Measurements from ENCODE around the gene LRP1. TPM values are rescaled to one million over a fixed set of nuclear protein-coding genes. Genes with fewer than 3 reads are reported as not detected.

Gene LRP1
- total and polyA plus RNA-seq, 2 of the 13 experiments (the other 11 are each of a cell fraction or from before 2014, with no cell fraction given), result 14.7 to 30.8 TPM

DNA sequence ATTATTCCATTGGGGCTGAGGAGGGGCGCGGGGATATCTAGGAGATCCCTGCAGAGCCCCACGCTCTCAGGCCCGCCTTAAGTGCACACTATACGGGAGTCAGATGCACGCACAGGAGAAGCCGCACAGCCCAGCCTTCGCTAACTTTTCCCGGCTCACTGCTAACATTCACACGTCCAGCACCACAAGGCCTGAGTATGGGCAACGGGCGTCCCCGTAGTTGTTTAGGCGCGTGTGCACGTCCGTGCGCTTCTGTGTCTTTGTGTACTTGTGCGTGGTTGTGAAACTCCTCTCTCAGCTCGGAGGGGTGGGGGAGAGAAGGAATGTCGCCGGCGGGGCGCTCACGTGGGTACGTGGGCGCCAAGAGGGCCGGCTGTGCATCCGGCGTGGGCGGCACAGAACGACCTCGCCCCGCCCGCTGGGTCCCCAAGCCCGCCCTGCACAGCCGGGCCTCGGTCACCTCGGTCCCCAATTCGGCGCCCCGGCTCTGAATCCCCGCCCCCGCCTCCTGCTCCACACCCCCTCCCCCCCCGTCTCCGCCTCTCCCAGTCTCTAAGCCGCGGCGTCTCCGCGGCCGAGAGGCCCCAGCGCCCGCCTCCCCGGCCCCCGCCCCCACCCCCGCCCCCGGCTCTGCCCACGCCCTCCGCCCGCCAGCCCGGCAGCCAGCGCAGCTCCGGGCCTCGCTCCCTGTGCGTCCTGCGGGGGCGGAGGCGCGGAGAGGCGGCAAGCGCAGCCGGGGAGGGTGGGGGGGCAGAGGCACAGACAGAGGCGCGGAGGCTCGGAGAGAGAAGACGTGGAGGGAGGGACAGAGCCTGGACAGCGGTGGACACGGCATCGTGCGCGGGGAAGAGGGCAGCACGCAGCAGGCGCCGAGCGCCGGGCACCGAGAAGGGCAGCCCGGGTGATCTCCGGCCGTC lies 39.7 kb upstream of the LRP1 start, which contains the start of gene NAB2 (continued):
- TF ChIP-seq, protein P1, sequence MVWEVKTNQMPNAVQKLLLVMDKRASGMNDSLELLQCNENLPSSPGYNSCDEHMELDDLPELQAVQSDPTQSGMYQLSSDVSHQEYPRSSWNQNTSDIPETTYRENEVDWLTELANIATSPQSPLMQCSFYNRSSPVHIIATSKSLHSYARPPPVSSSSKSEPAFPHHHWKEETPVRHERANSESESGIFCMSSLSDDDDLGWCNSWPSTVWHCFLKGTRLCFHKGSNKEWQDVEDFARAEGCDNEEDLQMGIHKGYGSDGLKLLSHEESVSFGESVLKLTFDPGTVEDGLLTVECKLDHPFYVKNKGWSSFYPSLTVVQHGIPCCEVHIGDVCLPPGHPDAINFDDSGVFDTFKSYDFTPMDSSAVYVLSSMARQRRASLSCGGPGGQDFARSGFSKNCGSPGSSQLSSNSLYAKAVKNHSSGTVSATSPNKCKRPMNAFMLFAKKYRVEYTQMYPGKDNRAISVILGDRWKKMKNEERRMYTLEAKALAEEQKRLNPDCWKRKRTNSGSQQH (CRISPR knock-in tag; IDR thresholded peaks at IDR 0.05; ENCODE audit: low read depth), result peak; percentile 68; the same call in 1 of the 2 replicates
- no peak for TF ChIP-seq ZNF30 (CRISPR knock-in tag; IDR thresholded peaks at IDR 0.05)
- TF ChIP-seq, protein P2, sequence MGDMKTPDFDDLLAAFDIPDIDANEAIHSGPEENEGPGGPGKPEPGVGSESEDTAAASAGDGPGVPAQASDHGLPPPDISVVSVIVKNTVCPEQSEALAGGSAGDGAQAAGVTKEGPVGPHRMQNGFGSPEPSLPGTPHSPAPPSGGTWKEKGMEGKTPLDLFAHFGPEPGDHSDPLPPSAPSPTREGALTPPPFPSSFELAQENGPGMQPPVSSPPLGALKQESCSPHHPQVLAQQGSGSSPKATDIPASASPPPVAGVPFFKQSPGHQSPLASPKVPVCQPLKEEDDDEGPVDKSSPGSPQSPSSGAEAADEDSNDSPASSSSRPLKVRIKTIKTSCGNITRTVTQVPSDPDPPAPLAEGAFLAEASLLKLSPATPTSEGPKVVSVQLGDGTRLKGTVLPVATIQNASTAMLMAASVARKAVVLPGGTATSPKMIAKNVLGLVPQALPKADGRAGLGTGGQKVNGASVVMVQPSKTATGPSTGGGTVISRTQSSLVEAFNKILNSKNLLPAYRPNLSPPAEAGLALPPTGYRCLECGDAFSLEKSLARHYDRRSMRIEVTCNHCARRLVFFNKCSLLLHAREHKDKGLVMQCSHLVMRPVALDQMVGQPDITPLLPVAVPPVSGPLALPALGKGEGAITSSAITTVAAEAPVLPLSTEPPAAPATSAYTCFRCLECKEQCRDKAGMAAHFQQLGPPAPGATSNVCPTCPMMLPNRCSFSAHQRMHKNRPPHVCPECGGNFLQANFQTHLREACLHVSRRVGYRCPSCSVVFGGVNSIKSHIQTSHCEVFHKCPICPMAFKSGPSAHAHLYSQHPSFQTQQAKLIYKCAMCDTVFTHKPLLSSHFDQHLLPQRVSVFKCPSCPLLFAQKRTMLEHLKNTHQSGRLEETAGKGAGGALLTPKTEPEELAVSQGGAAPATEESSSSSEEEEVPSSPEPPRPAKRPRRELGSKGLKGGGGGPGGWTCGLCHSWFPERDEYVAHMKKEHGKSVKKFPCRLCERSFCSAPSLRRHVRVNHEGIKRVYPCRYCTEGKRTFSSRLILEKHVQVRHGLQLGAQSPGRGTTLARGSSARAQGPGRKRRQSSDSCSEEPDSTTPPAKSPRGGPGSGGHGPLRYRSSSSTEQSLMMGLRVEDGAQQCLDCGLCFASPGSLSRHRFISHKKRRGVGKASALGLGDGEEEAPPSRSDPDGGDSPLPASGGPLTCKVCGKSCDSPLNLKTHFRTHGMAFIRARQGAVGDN (CRISPR knock-in tag; IDR thresholded peaks at IDR 0.05), result peak; percentile 93
- TF ChIP-seq ZNF549 (CRISPR knock-in tag; IDR thresholded peaks at IDR 0.05), result no peak
- peak; percentile 21; the same call in 1 of the 2 replicates for TF ChIP-seq ZNF773 (CRISPR knock-in tag; IDR thresholded peaks at IDR 0.05; ENCODE audit: borderline replicate concordance)
- peak; percentile 60; the same call in 1 of the 2 replicates for TF ChIP-seq ZNF879 (CRISPR knock-in tag; IDR thresholded peaks at IDR 0.05)
- TF ChIP-seq HMGA1 (CRISPR knock-in tag; conservative IDR thresholded peaks at IDR 0.05), result no peak
- TF ChIP-seq, protein P3, sequence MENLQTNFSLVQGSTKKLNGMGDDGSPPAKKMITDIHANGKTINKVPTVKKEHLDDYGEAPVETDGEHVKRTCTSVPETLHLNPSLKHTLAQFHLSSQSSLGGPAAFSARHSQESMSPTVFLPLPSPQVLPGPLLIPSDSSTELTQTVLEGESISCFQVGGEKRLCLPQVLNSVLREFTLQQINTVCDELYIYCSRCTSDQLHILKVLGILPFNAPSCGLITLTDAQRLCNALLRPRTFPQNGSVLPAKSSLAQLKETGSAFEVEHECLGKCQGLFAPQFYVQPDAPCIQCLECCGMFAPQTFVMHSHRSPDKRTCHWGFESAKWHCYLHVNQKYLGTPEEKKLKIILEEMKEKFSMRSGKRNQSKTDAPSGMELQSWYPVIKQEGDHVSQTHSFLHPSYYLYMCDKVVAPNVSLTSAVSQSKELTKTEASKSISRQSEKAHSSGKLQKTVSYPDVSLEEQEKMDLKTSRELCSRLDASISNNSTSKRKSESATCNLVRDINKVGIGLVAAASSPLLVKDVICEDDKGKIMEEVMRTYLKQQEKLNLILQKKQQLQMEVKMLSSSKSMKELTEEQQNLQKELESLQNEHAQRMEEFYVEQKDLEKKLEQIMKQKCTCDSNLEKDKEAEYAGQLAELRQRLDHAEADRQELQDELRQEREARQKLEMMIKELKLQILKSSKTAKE (CRISPR knock-in tag; IDR thresholded peaks at IDR 0.05; ENCODE audit: borderline replicate concordance), result 0 out of 2 replicates have a peak, but pooled peaks have one; percentile 71
- TF ChIP-seq, protein P4, sequence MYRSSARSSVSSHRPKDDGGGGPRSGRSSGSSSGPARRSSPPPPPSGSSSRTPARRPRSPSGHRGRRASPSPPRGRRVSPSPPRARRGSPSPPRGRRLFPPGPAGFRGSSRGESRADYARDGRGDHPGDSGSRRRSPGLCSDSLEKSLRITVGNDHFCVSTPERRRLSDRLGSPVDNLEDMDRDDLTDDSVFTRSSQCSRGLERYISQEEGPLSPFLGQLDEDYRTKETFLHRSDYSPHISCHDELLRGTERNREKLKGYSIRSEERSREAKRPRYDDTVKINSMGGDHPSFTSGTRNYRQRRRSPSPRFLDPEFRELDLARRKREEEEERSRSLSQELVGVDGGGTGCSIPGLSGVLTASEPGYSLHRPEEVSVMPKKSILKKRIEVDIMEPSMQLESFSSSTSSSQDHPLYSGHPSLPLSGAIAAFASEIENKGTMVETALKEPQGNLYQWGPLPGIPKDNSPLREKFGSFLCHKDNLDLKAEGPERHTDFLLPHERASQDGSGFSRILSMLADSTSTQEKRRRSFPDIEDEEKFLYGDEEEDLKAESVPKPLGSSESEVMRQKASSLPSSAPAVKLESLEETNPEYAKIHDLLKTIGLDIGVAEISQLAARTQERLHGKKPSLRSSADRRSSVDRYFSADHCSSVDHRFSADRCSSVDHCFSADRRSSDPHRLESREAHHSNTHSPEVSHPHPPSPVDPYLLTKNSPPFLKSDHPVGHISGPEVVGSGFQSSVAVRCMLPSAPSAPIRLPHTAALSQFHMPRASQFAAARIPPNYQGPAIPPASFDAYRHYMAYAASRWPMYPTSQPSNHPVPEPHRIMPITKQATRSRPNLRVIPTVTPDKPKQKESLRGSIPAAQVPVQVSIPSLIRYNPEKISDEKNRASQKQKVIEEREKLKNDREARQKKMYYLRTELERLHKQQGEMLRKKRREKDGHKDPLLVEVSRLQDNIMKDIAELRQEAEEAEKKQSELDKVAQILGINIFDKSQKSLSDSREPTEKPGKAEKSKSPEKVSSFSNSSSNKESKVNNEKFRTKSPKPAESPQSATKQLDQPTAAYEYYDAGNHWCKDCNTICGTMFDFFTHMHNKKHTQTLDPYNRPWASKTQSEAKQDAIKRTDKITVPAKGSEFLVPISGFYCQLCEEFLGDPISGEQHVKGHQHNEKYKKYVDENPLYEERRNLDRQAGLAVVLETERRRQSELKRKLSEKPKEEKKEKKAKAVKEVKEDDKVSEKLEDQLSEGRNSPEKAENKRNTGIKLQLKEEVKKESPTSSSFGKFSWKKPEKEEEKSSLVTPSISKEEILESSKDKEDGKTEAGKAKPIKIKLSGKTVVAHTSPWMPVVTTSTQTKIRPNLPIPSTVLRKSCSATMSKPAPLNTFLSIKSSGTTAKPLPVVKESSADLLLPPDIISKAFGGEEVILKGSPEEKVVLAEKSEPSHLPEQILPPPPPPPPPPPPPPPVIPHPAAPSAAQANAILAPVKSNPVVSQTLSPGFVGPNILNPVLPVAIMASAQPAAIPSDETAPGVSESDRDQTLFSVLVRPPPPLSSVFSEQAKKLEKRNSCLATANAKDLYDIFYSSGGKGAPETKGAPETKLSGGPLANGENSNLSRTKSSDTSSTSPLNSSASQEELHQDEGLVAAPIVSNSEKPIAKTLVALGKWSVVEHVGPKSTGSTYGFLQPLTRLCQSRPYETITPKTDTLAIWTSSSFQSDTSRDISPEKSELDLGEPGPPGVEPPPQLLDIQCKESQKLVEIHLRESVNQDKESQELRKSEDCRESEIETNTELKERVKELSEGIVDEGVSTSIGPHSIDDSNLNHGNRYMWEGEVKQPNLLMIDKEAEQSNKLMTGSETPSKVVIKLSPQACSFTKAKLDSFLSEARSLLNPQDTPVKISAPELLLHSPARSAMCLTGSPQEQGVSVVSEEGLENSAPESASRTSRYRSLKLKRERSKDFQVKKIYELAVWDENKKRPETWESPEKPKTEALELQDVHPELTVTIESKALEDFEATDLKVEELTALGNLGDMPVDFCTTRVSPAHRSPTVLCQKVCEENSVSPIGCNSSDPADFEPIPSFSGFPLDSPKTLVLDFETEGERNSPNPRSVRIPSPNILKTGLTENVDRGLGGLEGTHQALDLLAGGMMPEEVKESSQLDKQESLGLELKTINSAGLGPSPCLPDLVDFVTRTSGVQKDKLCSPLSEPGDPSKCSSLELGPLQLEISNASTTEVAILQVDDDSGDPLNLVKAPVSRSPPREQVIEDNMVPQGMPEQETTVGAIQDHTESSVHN (CRISPR knock-in tag; IDR thresholded peaks at IDR 0.05), result peak; percentile 88; the same call in 1 of the 2 replicates
- TF ChIP-seq NONO (IDR thresholded peaks at IDR 0.05), result no peak
- peak; percentile 70 for TF ChIP-seq NONO (CRISPR knock-in tag; conservative IDR thresholded peaks at IDR 0.05)

Data from HepG2 (cell line).